NCI-H2196 treated with DMSO at 0.1 percent for 48 hours (cell line): ENCODE measurements around the gene HNF1A.
"Not testable (repeated sequence)": the region's sequence is repeated elsewhere in the genome, so short reads cannot be mapped to it uniquely, and the experiment has no call there.

Experiments
- DNase-seq: peaks from one replicate; lab custom pipeline; 2025; ENCODE audit not compliant: unreplicated experiment; lab: John Stamatoyannopoulos, UW

The HNF1A gene

GRCh38 chr12:120978296-120979219, at the start of gene HNF1A:
Gene HNF1A (plus strand): TSS chr12:120978543. CDS start chr12:120978769, 226 bp downstream.
- no peak for DNase-seq

GRCh38 chr12:120928864-120929652, 49.3 kb upstream of the HNF1A start:
- DNase-seq, result no peak

- no peak for DNase-seq
These were observed 48.3 kb upstream of the HNF1A start for GRCh38 chr12:120930032-120930431.

GRCh38 chr12:120932058-120932457, 46.3 kb upstream of the HNF1A start:
- no peak for DNase-seq

GRCh38 chr12:120932956-120933526, 45.3 kb upstream of the HNF1A start:
- DNase-seq, result no peak

- no peak for DNase-seq
These were observed 44.6 kb upstream of the HNF1A start for GRCh38 chr12:120933786-120934185.

GRCh38 chr12:120936197-120936596, 42.1 kb upstream of the HNF1A start:
- DNase-seq, result no peak

GRCh38 chr12:120938496-120938895, 39.8 kb upstream of the HNF1A start:
- DNase-seq, result no peak

GRCh38 chr12:120939523-120939922, 38.8 kb upstream of the HNF1A start:
- no peak for DNase-seq

- no peak for DNase-seq
These were observed 38.3 kb upstream of the HNF1A start for GRCh38 chr12:120940006-120940405.

GRCh38 chr12:120940799-120941198, 37.5 kb upstream of the HNF1A start:
- no peak for DNase-seq

GRCh38 chr12:120941412-120941811, 36.9 kb upstream of the HNF1A start:
- DNase-seq, result no peak

- no peak for DNase-seq
These were observed 36.4 kb upstream of the HNF1A start for GRCh38 chr12:120941846-120942405.

- no peak for DNase-seq
These were observed 34.9 kb upstream of the HNF1A start for GRCh38 chr12:120943482-120943881.

GRCh38 chr12:120944645-120945217, 33.6 kb upstream of the HNF1A start:
- DNase-seq, result no peak

- DNase-seq, result not testable (repeated sequence)
These were observed 32.8 kb upstream of the HNF1A start for GRCh38 chr12:120945516-120945915.

GRCh38 chr12:120950260-120950799, 28.0 kb upstream of the HNF1A start:
- DNase-seq, result not testable (repeated sequence)

- DNase-seq, result no peak
These were observed 27.5 kb upstream of the HNF1A start for GRCh38 chr12:120950807-120951206.

GRCh38 chr12:120955232-120955631, 23.1 kb upstream of the HNF1A start:
- no peak for DNase-seq

GRCh38 chr12:120956579-120957300, 21.6 kb upstream of the HNF1A start:
- DNase-seq, result no peak
